ENCODE measurements around the gene OBSL1.

The OBSL1 gene

DNA sequence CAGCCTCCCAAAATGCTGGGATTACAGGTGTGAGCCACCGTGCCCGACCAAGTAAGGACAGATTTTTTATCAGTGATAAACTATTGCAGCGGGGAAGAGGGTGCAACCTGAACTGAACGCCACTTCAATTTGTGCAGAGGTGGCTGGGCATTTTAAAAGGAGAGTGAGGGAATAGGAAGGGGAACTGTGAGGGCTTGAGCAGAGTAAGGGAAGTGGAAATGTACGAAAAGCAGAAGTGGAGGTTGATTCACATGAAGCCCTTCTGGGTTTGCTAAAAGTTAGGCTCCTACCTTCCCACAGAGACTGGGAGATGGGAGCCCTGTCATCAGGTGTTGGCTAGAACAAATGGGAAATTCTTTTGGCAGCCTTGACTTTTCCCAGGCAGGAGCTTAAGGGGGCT lies 32.4 kb upstream of the OBSL1 start:
- H3K4me3 Mint-ChIP-seq = no peak overlapping the region
- DNase-seq = no peak

GRCh38 chr2:219598308-219599078 lies 27.2 kb upstream of the OBSL1 start:
- Mint-ChIP-seq H3K9me3 (no peaks in the 10 kb centered on the region), H3K27me3 (ENCODE audit: low read depth, poor library complexity) (peaks cover 7% of the 10 kb centered on the region), H3K4me3 (peak overlapping the region; percentile 98), H3K4me1 (peaks cover 36% of the 10 kb centered on the region), H3K36me3 (ENCODE audit: low read depth) (peaks cover 5% of the 10 kb centered on the region), H3K27ac (peak overlapping the region; percentile 99)
- TF ChIP-seq CTCF (IDR thresholded peaks at IDR 0.05) = no peak
- no peak for DNase-seq

More for the DNA sequence above, 32.4 kb upstream of the OBSL1 start:
- Mint-ChIP-seq H3K27ac (no peak overlapping the region), H3K4me1 (no peaks in the 10 kb centered on the region), H3K36me3 (ENCODE audit: low read depth) (peaks cover 21% of the 10 kb centered on the region), H3K9me3 (no peaks in the 10 kb centered on the region), H3K27me3 (ENCODE audit: low read depth, poor library complexity) (no peaks in the 10 kb centered on the region)
- no peak for TF ChIP-seq CTCF (IDR thresholded peaks at IDR 0.05)

DNA sequence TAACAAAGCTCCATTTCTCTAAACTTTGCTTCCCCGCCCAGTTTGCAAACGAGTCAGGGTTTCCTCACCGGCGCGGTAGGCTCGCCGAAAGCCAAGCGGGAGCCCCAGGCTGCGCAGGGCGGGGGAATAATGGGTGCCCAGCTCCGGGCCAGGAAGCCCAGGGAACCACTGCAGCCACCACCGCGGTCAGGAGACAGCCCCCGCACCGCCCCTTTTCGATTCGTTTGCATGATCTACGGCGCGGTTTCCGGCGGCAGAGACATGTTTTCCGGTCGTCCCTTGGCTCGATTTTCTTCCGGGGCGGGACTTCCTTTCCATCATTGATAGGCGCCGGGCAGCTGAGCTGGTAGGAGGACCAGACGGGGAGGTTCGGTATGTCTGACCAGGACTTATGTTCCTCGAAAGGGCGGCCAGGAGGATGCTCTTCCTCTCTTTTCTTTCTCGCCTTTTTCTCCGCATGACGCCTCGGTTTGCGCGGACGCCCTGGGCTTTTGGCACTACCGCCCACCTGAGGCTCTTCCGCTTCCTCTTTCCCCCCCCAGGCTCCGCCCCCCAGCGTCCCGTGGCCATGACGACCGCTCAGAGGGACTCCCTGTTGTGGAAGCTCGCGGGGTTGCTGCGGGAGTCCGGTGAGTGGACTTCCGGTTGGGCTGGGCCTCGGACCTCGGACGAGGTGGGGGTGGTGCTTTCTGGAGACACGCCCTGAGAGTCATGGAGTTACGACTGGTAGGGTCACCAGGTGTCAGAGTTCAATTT lies 26.4 kb upstream of the OBSL1 start, which contains the start of gene STK11IP:
STK11IP (plus strand) TSS at position 306 of the 756 bp plus-strand sequence; CDS start at position 569, 263 bp downstream.
- TF ChIP-seq CTCF (IDR thresholded peaks at IDR 0.05) = no peak
- peaks cover 4% of the 10 kb centered on the region for H3K36me3 Mint-ChIP-seq (ENCODE audit: low read depth)
- DNase-seq = peak; percentile 95
- H3K27me3 Mint-ChIP-seq (ENCODE audit: low read depth, poor library complexity) = peaks cover 15% of the 10 kb centered on the region
- peak within 1 kb of the TSS; percentile 98 for H3K4me3 Mint-ChIP-seq
- peaks cover 43% of the 10 kb centered on the region for H3K4me1 Mint-ChIP-seq
- H3K9me3 Mint-ChIP-seq = no peaks in the 10 kb centered on the region
- H3K27ac Mint-ChIP-seq = peak within 1 kb of the TSS; percentile 99

- Mint-ChIP-seq H3K4me1 (peaks cover 50% of the 10 kb centered on the region), H3K27me3 (ENCODE audit: low read depth, poor library complexity) (peaks cover 21% of the 10 kb centered on the region), H3K27ac (peak overlapping the region; percentile 99), H3K36me3 (ENCODE audit: low read depth) (peaks cover 4% of the 10 kb centered on the region), H3K9me3 (no peaks in the 10 kb centered on the region), H3K4me3 (peak overlapping the region; percentile 98)
- no peak for DNase-seq
- TF ChIP-seq CTCF (IDR thresholded peaks at IDR 0.05) = no peak
These were observed 25.7 kb upstream of the OBSL1 start for GRCh38 chr2:219596954-219597551.

GRCh38 chr2:219595256-219595655 lies 23.9 kb upstream of the OBSL1 start:
- Mint-ChIP-seq H3K27ac (no peak overlapping the region), H3K4me3 (peak overlapping the region; percentile 56), H3K4me1 (peaks cover 53% of the 10 kb centered on the region), H3K27me3 (ENCODE audit: low read depth, poor library complexity) (peaks cover 25% of the 10 kb centered on the region), H3K36me3 (ENCODE audit: low read depth) (no peaks in the 10 kb centered on the region), H3K9me3 (no peaks in the 10 kb centered on the region)
- DNase-seq = no peak
- TF ChIP-seq CTCF (IDR thresholded peaks at IDR 0.05) = no peak

All from nephron progenitor cell (in vitro differentiated cells).